GM19240 (cell line): ENCODE data around the gene CRTAC1.

Experiments
- DNase-seq: peaks from one replicate; pipeline ENCODE4 v3.0.0; 2011; ENCODE audit warnings: low spot score; ENCODE audit not compliant: insufficient read length

CRTAC1 gene

GRCh38 chr10:97901381-97901780, 129.0 kb downstream of the CRTAC1 start:
- no peak for DNase-seq

- no peak for DNase-seq
These were observed 132.0 kb downstream of the CRTAC1 start for GRCh38 chr10:97898429-97898828.

- DNase-seq = no peak
These were observed 133.6 kb downstream of the CRTAC1 start for GRCh38 chr10:97896756-97897358.

GRCh38 chr10:97895915-97896314, 134.5 kb downstream of the CRTAC1 start:
- DNase-seq = no peak

GRCh38 chr10:97895084-97895483, 135.3 kb downstream of the CRTAC1 start:
- DNase-seq = no peak

GRCh38 chr10:97894092-97894491, 136.3 kb downstream of the CRTAC1 start:
- no peak for DNase-seq

- no peak for DNase-seq
These were observed 137.5 kb downstream of the CRTAC1 start for GRCh38 chr10:97892939-97893338.

- no peak for DNase-seq
These were observed 137.9 kb downstream of the CRTAC1 start for GRCh38 chr10:97892506-97892905.

GRCh38 chr10:97891497-97892167, 138.8 kb downstream of the CRTAC1 start:
- no peak for DNase-seq

- DNase-seq = no peak
These were observed 140.8 kb downstream of the CRTAC1 start for GRCh38 chr10:97889461-97890265.

GRCh38 chr10:97888641-97889262, 141.7 kb downstream of the CRTAC1 start:
- no peak for DNase-seq

- no peak for DNase-seq
These were observed 142.3 kb downstream of the CRTAC1 start for GRCh38 chr10:97888134-97888533.

GRCh38 chr10:97887399-97887798, 143.0 kb downstream of the CRTAC1 start:
- DNase-seq = no peak

- DNase-seq = no peak
These were observed 144.1 kb downstream of the CRTAC1 start for GRCh38 chr10:97886286-97886685.

- no peak for DNase-seq
These were observed 147.3 kb downstream of the CRTAC1 start for GRCh38 chr10:97883092-97883485.

- no peak for DNase-seq
These were observed 148.0 kb downstream of the CRTAC1 start for GRCh38 chr10:97882142-97883091.

GRCh38 chr10:97880109-97880508, 150.3 kb downstream of the CRTAC1 start:
- no peak for DNase-seq

GRCh38 chr10:97879241-97879640, 151.2 kb downstream of the CRTAC1 start:
- DNase-seq = no peak

- DNase-seq = no peak
These were observed 154.0 kb downstream of the CRTAC1 start for GRCh38 chr10:97876402-97876801.

GRCh38 chr10:97875391-97875790, 155.0 kb downstream of the CRTAC1 start:
- DNase-seq = no peak

GRCh38 chr10:97874332-97874731, 156.1 kb downstream of the CRTAC1 start:
- no peak for DNase-seq
